Peyer's patch (tissue), 4 donors: Measurements from ENCODE around the gene ZDHHC13.

Experiments
- POLR2A ChIP-seq, 2 donors: fragments of 450-650 bp; IDR thresholded peaks; one replicate each; pipeline ENCODE4 v1.5.1; 2017; ENCODE audit warnings: antibody characterized with exemption in 2 of 2, mild to moderate bottlenecking in 2 of 2, moderate library complexity in 2 of 2
- TF ChIP-seq, protein P1 (sequence below), 6 experiments: fragments of 450-650 bp in 4 of 6; fragments of 200-600 bp in 2 of 6; sonication (generic) in 1 of 6; IDR thresholded peaks; one replicate each; pipeline ENCODE4 v1.5.1; 2017 to 2019; ENCODE audit warnings: antibody characterized with exemption in 6 of 6, mild to moderate bottlenecking in 3 of 6, moderate library complexity in 1 of 6

DNA sequence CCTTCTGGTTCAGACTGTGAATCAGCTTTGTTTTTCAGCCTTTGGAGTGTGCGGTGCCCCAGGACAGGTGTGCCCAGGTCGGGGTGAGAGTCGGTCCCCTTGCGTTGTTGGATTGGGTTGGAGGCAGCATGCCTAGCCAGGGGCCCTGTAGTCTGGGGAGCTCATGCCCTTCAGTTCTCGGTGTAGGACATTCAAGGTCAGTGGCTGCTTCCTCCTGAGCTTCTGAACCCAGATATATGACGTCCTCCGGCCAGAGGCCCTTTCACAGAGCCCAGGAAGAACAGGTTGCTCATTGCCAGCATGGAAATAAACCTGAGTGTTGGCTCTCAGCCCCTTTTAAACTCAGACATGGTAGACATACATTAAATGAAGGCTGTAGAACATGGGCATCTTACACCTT lies 82.1 kb downstream of the ZDHHC13 start:
- TF ChIP-seq, protein P1, sequence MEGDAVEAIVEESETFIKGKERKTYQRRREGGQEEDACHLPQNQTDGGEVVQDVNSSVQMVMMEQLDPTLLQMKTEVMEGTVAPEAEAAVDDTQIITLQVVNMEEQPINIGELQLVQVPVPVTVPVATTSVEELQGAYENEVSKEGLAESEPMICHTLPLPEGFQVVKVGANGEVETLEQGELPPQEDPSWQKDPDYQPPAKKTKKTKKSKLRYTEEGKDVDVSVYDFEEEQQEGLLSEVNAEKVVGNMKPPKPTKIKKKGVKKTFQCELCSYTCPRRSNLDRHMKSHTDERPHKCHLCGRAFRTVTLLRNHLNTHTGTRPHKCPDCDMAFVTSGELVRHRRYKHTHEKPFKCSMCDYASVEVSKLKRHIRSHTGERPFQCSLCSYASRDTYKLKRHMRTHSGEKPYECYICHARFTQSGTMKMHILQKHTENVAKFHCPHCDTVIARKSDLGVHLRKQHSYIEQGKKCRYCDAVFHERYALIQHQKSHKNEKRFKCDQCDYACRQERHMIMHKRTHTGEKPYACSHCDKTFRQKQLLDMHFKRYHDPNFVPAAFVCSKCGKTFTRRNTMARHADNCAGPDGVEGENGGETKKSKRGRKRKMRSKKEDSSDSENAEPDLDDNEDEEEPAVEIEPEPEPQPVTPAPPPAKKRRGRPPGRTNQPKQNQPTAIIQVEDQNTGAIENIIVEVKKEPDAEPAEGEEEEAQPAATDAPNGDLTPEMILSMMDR (IDR thresholded peaks at IDR 0.05) = no peak
- TF ChIP-seq POLR2A (IDR thresholded peaks at IDR 0.05) = no peak
